HG03025 (cell line): ENCODE measurements around the gene STAT5A.
"Not testable (repeated sequence)": the region's sequence is repeated elsewhere in the genome, so short reads cannot be mapped to it uniquely, and the experiment has no call there.

ENCODE experiments used
- ATAC-seq: cut with Tn5 transposase; IDR thresholded peaks from one replicate; pipeline ENCODE4 v1.9.1; 2021; ENCODE audit warnings: mild to moderate bottlenecking, moderate library complexity; ENCODE audit not compliant: unreplicated experiment, low FRiP score

The STAT5A gene

GRCh38 chr17:42287977-42288802 is at the start of gene STAT5A:
Gene STAT5A, plus strand, starts transcription at chr17:42288498. Its CDS starts 914 bp downstream, at chr17:42289412.
- no peak for ATAC-seq

GRCh38 chr17:42239576-42239975 is 48.7 kb upstream of the STAT5A start:
- not testable (repeated sequence) for ATAC-seq

- ATAC-seq: no peak
Observed at GRCh38 chr17:42240201-42240600, 48.1 kb upstream of the STAT5A start.

DNA sequence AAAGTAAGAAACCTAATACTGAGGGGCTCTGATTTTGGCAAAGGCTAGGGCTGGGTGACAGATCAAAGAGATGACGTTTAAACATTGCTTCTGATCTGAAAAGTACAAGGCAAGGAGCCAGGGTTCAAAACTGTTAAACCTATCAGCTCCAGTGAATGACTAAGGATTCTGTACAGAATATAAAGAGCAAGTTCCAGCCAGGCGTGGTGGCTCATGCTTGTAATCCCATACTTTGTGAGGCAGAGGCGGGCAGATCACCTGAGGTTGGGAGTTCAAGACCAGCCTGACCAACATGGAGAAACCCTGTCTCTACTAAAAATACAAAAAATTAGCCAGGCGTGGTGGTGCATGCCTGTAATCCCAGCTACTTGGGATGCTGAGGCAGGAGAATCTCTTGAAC is 47.4 kb upstream of the STAT5A start:
- ATAC-seq: not testable (repeated sequence)

DNA sequence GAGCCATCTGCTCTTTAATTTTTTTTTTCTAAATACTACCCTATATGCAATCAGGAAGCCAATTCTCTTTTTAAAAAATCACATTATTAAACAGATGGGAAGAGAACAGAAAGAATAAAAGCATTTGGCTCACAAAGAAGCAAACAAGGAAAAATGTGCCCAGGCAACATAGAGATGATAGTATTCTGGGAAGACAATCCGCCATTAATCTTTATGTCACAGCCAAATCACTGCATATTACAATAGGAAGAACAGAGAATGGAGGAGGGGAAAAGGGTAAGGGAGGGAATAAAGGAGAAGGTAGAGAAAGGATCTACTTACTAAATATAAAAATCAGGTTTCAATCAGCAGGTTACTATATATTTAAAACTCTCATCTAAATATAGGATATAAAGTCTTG is 46.4 kb upstream of the STAT5A start:
- ATAC-seq: no peak

GRCh38 chr17:42243493-42243982 is 44.8 kb upstream of the STAT5A start:
- ATAC-seq: no peak

DNA sequence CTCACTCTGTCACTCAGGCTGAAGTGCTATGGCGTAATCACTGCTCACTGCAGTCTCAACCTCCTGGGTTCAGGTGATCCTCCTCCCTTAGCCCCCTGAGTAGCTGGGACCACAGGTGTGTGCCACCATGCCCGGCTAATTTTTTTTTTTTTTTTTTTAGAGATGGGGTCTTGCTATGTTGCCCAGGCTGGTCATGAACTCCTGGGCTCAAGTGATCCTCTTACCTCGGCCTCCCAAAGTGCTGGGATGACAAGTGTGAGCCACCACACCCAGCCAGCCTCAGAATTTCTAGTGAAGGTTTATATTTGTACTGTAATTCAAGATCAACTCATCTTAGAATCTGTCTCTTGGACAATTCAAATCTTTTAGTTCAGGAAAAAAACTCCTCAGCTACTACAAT is 44.2 kb upstream of the STAT5A start:
- ATAC-seq: not testable (repeated sequence)

- not testable (repeated sequence) for ATAC-seq
Observed at GRCh38 chr17:42245183-42245582, 43.1 kb upstream of the STAT5A start.

GRCh38 chr17:42246515-42246914 is 41.8 kb upstream of the STAT5A start:
- no peak for ATAC-seq

DNA sequence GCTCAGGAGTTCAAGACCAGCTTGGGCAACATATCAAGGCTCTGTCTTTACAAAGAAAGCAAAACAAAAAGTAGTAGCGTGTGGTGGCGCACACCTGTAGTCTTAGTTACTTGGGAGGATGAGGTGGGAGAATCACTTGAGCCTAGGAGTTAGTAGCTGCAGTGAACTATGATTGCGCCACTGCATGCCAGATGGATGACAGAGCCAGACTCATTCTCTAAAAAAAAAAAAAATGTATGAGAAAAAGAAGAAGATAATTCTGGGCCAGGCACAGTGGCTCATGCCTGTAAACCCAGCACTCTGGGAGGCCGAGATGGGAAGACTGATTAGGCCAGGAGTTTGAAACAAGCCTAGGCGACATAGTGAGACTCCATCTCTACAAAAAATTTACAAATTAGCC is 40.6 kb upstream of the STAT5A start:
- no peak for ATAC-seq

- ATAC-seq: peak; percentile 69
Observed at GRCh38 chr17:42248351-42249179, 39.7 kb upstream of the STAT5A start.

- no peak for ATAC-seq
Observed at GRCh38 chr17:42249681-42250446, 38.4 kb upstream of the STAT5A start.

DNA sequence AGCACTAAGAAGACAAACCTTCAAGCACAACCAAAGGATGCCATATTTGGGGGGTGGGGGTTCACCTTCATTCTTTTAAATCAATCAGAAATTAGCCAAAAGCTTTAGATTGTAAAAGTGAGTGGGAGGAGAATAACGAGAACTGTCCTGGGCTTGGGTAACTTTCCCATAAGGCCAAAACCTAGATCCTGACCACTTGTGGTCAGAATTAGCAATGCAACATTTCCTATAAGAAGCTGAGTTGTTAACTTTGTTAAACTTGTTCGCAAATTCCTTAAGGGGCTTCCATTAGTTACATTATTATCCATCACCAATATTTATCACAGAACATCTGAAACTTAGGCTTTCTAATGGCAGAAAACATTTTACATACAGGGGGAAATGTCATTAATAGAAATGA is 37.2 kb upstream of the STAT5A start:
- ATAC-seq: no peak

- ATAC-seq: no peak
Observed at GRCh38 chr17:42252597-42253550, 35.4 kb upstream of the STAT5A start.

GRCh38 chr17:42253578-42253977 is 34.7 kb upstream of the STAT5A start:
- no peak for ATAC-seq

DNA sequence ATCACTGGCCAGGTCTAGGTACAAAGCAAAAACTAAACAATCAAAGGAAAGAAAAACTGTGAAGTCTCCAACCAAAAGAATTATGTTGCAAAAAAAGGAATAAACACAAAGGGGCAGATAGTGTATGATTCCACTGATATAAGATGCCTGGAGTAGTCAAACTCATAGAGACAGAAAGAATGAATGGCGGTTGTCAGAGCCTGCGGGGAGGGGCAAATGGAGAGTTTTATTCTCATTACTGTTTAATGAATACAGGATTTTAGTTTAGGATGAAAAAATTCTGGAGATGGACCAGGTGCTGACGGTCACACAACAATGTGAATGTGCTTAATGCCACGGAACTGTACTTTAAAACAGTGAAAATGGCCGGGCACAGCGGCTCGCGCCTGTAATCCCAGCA is 32.9 kb upstream of the STAT5A start:
- ATAC-seq: no peak

DNA sequence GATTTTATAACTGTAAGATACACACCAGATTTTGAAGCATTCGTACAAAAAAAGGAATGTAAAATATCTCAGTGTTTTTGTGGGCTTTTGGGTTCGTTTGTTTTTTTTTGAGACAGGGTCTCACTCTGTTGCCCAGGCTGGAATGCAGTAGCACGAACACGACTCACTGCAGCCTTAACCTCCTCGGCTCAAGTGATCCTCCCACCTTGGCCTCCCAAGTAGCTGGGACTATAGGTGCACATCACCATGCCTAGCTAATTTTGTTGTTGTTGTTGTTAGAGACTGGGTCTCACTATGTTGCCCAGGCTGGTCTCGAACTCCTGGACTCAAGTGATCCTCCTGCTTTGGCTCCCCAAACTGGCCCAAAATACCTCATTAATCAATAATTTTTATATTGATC is 28.0 kb upstream of the STAT5A start:
- ATAC-seq: no peak

- not testable (repeated sequence) for ATAC-seq
Observed at GRCh38 chr17:42264366-42264765, 23.9 kb upstream of the STAT5A start.

DNA sequence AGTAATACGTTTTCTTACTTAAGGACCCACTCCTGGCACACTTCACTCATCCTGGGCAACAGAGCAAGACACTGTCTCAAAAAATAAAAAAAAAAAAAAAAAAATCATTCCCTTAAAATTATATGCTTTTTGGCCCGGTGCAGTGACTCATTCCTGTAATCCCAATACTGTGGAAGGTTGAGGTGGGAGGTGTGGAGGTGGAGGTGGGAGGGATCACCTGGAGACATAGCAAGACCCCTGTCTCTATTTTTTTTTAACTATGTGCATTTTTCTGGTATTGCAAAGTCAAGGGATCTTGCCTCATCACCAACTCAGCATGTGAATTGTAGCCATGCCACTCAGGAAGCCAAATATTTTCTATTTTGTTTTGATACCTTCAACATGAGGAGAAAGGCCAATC is 21.8 kb upstream of the STAT5A start:
- no peak for ATAC-seq
